HEK293 (cell line): ENCODE measurements around the gene CBX5.

Experiments used
- BCL11B ChIP-seq: fragments of 450-650 bp; formaldehyde crosslinking; IDR thresholded peaks from 2 replicates; pipeline ENCODE4 v1.5.1; 2016; ENCODE audit warnings: low read depth, missing biosample characterization, missing genetic modification characterization
- EGR2 ChIP-seq: fragments of 450-650 bp; formaldehyde crosslinking; IDR thresholded peaks from 2 replicates; pipeline ENCODE4 v1.5.1; 2016; ENCODE audit warnings: low read depth, missing biosample characterization, missing genetic modification characterization
- FEZF1 ChIP-seq: fragments of 450-650 bp; formaldehyde crosslinking; IDR thresholded peaks from 2 replicates; pipeline ENCODE4 v1.5.1; 2016; ENCODE audit warnings: missing biosample characterization, missing genetic modification characterization
- GLI2 ChIP-seq: fragments of 450-650 bp; formaldehyde crosslinking; IDR thresholded peaks from 2 replicates; pipeline ENCODE4; 2017; ENCODE audit warnings: missing biosample characterization, missing genetic modification characterization, low read depth, borderline replicate concordance
- MEIS1 ChIP-seq: sonication (generic); formaldehyde crosslinking; IDR thresholded peaks from 2 replicates; pipeline ENCODE4 v1.8.1; 2022; ENCODE audit warnings: missing genetic modification reagents, mild to moderate bottlenecking, borderline replicate concordance
- MYNN ChIP-seq: fragments of 450-650 bp; formaldehyde crosslinking; IDR thresholded peaks from 2 replicates; pipeline ENCODE4 v1.5.1; 2016; ENCODE audit warnings: missing biosample characterization, missing genetic modification characterization, borderline replicate concordance
- RBAK ChIP-seq: fragments of 450-650 bp; formaldehyde crosslinking; IDR thresholded peaks from 2 replicates; pipeline ENCODE4 v1.5.1; 2016; ENCODE audit warnings: missing biosample characterization, missing genetic modification characterization
- SCRT1 ChIP-seq: fragments of 450-650 bp; formaldehyde crosslinking; IDR thresholded peaks from 2 replicates; pipeline ENCODE4 v1.5.1; 2016; ENCODE audit warnings: missing biosample characterization, missing genetic modification characterization, borderline replicate concordance
- SP3 ChIP-seq: fragments of 450-650 bp; formaldehyde crosslinking; IDR thresholded peaks from 2 replicates; pipeline ENCODE4 v1.5.1; 2016; ENCODE audit warnings: missing biosample characterization, missing genetic modification characterization
- YY2 ChIP-seq: fragments of 450-650 bp; formaldehyde crosslinking; IDR thresholded peaks from 2 replicates; pipeline ENCODE4 v1.5.1; 2016; ENCODE audit warnings: missing biosample characterization, missing genetic modification characterization
- ZBTB1 ChIP-seq: fragments of 450-650 bp; formaldehyde crosslinking; IDR thresholded peaks from 2 replicates; pipeline ENCODE4 v1.5.1; 2016; ENCODE audit warnings: missing biosample characterization, missing genetic modification characterization
- ZNF146 ChIP-seq: fragments of 450-650 bp; formaldehyde crosslinking; IDR thresholded peaks from 2 replicates; pipeline ENCODE4 v1.5.1; 2016; ENCODE audit warnings: missing biosample characterization, missing genetic modification characterization
- ZNF169 ChIP-seq: fragments of 450-650 bp; formaldehyde crosslinking; IDR thresholded peaks from 2 replicates; pipeline ENCODE4 v1.5.1; 2016; ENCODE audit warnings: missing biosample characterization, missing genetic modification characterization
- ZNF202 ChIP-seq: fragments of 450-650 bp; formaldehyde crosslinking; IDR thresholded peaks from 2 replicates; pipeline ENCODE4 v1.5.1; 2016; ENCODE audit warnings: missing biosample characterization, missing genetic modification characterization, borderline replicate concordance
- ZNF211 ChIP-seq: fragments of 450-650 bp; formaldehyde crosslinking; IDR thresholded peaks from 2 replicates; pipeline ENCODE4 v1.5.1; 2016; ENCODE audit warnings: low read depth, missing biosample characterization, missing genetic modification characterization
- ZNF292 ChIP-seq: fragments of 450-650 bp; formaldehyde crosslinking; IDR thresholded peaks from 2 replicates; pipeline ENCODE4 v1.5.1; 2016; ENCODE audit warnings: low read depth, missing biosample characterization, missing genetic modification characterization, borderline replicate concordance
- ZNF302 ChIP-seq: fragments of 450-650 bp; formaldehyde crosslinking; IDR thresholded peaks from 2 replicates; pipeline ENCODE4 v1.5.1; 2016; ENCODE audit warnings: missing biosample characterization, missing genetic modification characterization, low read depth
- ZNF350 ChIP-seq: fragments of 450-650 bp; formaldehyde crosslinking; IDR thresholded peaks from 2 replicates; pipeline ENCODE4 v1.5.0; 2017; ENCODE audit warnings: missing biosample characterization, mild to moderate bottlenecking, missing genetic modification characterization
- ZNF394 ChIP-seq: fragments of 450-650 bp; formaldehyde crosslinking; IDR thresholded peaks from 2 replicates; pipeline ENCODE4 v1.5.1; 2016; ENCODE audit warnings: missing biosample characterization, missing genetic modification characterization, mild to moderate bottlenecking, moderate library complexity, borderline replicate concordance
- ZNF416 ChIP-seq: fragments of 450-650 bp; formaldehyde crosslinking; IDR thresholded peaks from 2 replicates; pipeline ENCODE4 v1.5.1; 2016; ENCODE audit warnings: missing biosample characterization, missing genetic modification characterization
- ZNF501 ChIP-seq: fragments of 450-650 bp; formaldehyde crosslinking; IDR thresholded peaks from 2 replicates; pipeline ENCODE4 v1.5.1; 2016; ENCODE audit warnings: missing biosample characterization, missing genetic modification characterization
- ZNF544 ChIP-seq: fragments of 450-650 bp; formaldehyde crosslinking; IDR thresholded peaks from 2 replicates; pipeline ENCODE4 v1.5.0; 2017; ENCODE audit warnings: missing biosample characterization, missing genetic modification characterization
- ZNF629 ChIP-seq: fragments of 450-650 bp; formaldehyde crosslinking; IDR thresholded peaks from 2 replicates; pipeline ENCODE4 v1.5.1; 2017; ENCODE audit warnings: missing biosample characterization, missing genetic modification characterization
- ZNF701 ChIP-seq: fragments of 450-650 bp; formaldehyde crosslinking; IDR thresholded peaks from 2 replicates; pipeline ENCODE4 v1.5.1; 2016; ENCODE audit warnings: missing biosample characterization, missing genetic modification characterization
- ZNF76 ChIP-seq: fragments of 450-650 bp; formaldehyde crosslinking; IDR thresholded peaks from 2 replicates; pipeline ENCODE4; 2016; ENCODE audit warnings: low read depth, missing biosample characterization, missing genetic modification characterization, borderline replicate concordance
- TF ChIP-seq, protein P1 (sequence below): fragments of 450-650 bp; formaldehyde crosslinking; IDR thresholded peaks from 2 replicates; pipeline ENCODE4 v1.5.1; 2016; ENCODE audit warnings: missing biosample characterization, missing genetic modification characterization
- TF ChIP-seq, protein P2 (sequence below): fragments of 450-650 bp; formaldehyde crosslinking; IDR thresholded peaks from 2 replicates; pipeline ENCODE4 v1.5.1; 2016; ENCODE audit warnings: missing biosample characterization, missing genetic modification characterization, borderline replicate concordance
- TF ChIP-seq, protein P3 (sequence below): fragments of 450-650 bp; formaldehyde crosslinking; IDR thresholded peaks from 2 replicates; pipeline ENCODE4 v1.5.1; 2016; ENCODE audit warnings: missing biosample characterization, missing genetic modification characterization, low read depth
- TF ChIP-seq, protein P4 (sequence below): IDR thresholded peaks from 2 replicates; pipeline ENCODE4 v1.6.1; 2011; ENCODE audit warnings: mild to moderate bottlenecking, low read depth, low read length, borderline replicate concordance
- TF ChIP-seq, protein P5 (sequence below): fragments of 450-650 bp; formaldehyde crosslinking; IDR thresholded peaks from 2 replicates; pipeline ENCODE4 v1.5.1; 2016; ENCODE audit warnings: missing biosample characterization, missing genetic modification characterization, borderline replicate concordance
- TF ChIP-seq, protein P6 (sequence below): fragments of 450-650 bp; formaldehyde crosslinking; IDR thresholded peaks from 2 replicates; pipeline ENCODE4 v1.5.1; 2016; ENCODE audit warnings: missing biosample characterization, missing genetic modification characterization

The CBX5 gene

DNA sequence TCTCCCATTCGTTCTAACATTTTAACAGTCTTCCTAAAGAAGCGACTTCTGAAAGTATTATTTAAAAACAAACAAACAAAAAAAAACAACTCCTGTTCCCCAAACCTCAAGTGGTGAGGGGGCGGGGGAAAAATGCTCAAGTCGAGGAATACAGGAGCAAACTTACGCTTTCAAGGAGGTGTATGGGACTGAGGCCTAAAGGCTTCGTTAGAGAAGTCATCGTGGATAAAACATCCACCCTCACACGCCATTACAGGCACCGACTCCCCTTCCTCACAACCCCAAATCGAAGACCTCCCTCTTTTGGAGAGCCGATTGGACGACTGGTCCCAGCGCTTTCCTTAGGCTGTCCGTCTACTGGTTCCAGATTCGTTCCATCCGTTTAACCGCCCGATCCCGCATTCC is 693 bp downstream of the CBX5 start (continued):
- TF ChIP-seq, protein P1, sequence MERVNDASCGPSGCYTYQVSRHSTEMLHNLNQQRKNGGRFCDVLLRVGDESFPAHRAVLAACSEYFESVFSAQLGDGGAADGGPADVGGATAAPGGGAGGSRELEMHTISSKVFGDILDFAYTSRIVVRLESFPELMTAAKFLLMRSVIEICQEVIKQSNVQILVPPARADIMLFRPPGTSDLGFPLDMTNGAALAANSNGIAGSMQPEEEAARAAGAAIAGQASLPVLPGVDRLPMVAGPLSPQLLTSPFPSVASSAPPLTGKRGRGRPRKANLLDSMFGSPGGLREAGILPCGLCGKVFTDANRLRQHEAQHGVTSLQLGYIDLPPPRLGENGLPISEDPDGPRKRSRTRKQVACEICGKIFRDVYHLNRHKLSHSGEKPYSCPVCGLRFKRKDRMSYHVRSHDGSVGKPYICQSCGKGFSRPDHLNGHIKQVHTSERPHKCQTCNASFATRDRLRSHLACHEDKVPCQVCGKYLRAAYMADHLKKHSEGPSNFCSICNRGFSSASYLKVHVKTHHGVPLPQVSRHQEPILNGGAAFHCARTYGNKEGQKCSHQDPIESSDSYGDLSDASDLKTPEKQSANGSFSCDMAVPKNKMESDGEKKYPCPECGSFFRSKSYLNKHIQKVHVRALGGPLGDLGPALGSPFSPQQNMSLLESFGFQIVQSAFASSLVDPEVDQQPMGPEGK (tag by site-specific recombination) = no peak
- TF ChIP-seq MYNN (tag by site-specific recombination) (no peak), ZNF629 (tag by site-specific recombination) (no peak), RBAK (tag by site-specific recombination) (no peak), ZNF169 (tag by site-specific recombination) (no peak), ZNF202 (no peak), FEZF1 (tag by site-specific recombination) (no peak), ZNF146 (no peak), ZNF350 (tag by site-specific recombination) (no peak), ZNF544 (tag by site-specific recombination) (no peak), SP3 (tag by site-specific recombination) (no peak), GLI2 (no peak), ZNF394 (no peak), YY2 (no peak), ZNF211 (tag by site-specific recombination) (no peak), ZNF292 (tag by site-specific recombination) (no peak), ZNF302 (tag by site-specific recombination) (no peak), SCRT1 (tag by site-specific recombination) (no peak), MEIS1 (CRISPR knock-in tag) (no peak), ZNF501 (tag by site-specific recombination) (no peak; the same call in 1 of the 2 replicates), ZNF701 (no peak), ZNF76 (peak; percentile 68), ZNF416 (no peak), EGR2 (tag by site-specific recombination) (no peak), BCL11B (no peak), ZBTB1 (tag by site-specific recombination) (no peak; the same call in 1 of the 2 replicates)
- TF ChIP-seq, protein P2, sequence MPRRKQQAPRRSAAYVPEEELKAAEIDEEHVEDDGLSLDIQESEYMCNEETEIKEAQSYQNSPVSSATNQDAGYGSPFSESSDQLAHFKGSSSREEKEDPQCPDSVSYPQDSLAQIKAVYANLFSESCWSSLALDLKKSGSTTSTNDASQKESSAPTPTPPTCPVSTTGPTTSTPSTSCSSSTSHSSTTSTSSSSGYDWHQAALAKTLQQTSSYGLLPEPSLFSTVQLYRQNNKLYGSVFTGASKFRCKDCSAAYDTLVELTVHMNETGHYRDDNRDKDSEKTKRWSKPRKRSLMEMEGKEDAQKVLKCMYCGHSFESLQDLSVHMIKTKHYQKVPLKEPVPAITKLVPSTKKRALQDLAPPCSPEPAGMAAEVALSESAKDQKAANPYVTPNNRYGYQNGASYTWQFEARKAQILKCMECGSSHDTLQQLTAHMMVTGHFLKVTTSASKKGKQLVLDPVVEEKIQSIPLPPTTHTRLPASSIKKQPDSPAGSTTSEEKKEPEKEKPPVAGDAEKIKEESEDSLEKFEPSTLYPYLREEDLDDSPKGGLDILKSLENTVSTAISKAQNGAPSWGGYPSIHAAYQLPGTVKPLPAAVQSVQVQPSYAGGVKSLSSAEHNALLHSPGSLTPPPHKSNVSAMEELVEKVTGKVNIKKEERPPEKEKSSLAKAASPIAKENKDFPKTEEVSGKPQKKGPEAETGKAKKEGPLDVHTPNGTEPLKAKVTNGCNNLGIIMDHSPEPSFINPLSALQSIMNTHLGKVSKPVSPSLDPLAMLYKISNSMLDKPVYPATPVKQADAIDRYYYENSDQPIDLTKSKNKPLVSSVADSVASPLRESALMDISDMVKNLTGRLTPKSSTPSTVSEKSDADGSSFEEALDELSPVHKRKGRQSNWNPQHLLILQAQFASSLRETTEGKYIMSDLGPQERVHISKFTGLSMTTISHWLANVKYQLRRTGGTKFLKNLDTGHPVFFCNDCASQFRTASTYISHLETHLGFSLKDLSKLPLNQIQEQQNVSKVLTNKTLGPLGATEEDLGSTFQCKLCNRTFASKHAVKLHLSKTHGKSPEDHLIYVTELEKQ (tag by site-specific recombination) = no peak
- TF ChIP-seq, protein P3, sequence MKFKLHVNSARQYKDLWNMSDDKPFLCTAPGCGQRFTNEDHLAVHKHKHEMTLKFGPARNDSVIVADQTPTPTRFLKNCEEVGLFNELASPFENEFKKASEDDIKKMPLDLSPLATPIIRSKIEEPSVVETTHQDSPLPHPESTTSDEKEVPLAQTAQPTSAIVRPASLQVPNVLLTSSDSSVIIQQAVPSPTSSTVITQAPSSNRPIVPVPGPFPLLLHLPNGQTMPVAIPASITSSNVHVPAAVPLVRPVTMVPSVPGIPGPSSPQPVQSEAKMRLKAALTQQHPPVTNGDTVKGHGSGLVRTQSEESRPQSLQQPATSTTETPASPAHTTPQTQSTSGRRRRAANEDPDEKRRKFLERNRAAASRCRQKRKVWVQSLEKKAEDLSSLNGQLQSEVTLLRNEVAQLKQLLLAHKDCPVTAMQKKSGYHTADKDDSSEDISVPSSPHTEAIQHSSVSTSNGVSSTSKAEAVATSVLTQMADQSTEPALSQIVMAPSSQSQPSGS (tag by site-specific recombination) = no peak
- TF ChIP-seq, protein P4, sequence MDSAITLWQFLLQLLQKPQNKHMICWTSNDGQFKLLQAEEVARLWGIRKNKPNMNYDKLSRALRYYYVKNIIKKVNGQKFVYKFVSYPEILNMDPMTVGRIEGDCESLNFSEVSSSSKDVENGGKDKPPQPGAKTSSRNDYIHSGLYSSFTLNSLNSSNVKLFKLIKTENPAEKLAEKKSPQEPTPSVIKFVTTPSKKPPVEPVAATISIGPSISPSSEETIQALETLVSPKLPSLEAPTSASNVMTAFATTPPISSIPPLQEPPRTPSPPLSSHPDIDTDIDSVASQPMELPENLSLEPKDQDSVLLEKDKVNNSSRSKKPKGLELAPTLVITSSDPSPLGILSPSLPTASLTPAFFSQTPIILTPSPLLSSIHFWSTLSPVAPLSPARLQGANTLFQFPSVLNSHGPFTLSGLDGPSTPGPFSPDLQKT = no peak
- TF ChIP-seq, protein P5, sequence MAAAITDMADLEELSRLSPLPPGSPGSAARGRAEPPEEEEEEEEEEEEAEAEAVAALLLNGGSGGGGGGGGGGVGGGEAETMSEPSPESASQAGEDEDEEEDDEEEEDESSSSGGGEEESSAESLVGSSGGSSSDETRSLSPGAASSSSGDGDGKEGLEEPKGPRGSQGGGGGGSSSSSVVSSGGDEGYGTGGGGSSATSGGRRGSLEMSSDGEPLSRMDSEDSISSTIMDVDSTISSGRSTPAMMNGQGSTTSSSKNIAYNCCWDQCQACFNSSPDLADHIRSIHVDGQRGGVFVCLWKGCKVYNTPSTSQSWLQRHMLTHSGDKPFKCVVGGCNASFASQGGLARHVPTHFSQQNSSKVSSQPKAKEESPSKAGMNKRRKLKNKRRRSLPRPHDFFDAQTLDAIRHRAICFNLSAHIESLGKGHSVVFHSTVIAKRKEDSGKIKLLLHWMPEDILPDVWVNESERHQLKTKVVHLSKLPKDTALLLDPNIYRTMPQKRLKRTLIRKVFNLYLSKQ = no peak
- TF ChIP-seq, protein P6, sequence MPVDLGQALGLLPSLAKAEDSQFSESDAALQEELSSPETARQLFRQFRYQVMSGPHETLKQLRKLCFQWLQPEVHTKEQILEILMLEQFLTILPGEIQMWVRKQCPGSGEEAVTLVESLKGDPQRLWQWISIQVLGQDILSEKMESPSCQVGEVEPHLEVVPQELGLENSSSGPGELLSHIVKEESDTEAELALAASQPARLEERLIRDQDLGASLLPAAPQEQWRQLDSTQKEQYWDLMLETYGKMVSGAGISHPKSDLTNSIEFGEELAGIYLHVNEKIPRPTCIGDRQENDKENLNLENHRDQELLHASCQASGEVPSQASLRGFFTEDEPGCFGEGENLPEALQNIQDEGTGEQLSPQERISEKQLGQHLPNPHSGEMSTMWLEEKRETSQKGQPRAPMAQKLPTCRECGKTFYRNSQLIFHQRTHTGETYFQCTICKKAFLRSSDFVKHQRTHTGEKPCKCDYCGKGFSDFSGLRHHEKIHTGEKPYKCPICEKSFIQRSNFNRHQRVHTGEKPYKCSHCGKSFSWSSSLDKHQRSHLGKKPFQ (tag by site-specific recombination) = no peak
